MG63 (cell line): ENCODE data around the gene MARCHF2. TPM values are rescaled to one million over a fixed set of nuclear protein-coding genes. Genes with fewer than 3 reads are reported as not detected.

Experiments used
- DNase-seq: peaks from one replicate; pipeline ENCODE4 v3.0.0-alpha.2; 2020
- H3K27me3 ChIP-seq: fragments of 250-450 bp; sonication (Bioruptor Pico); 2 replicates; pipeline ENCODE4 v1.5.1; 2020; ENCODE audit warnings: mild to moderate bottlenecking, moderate library complexity
- H3K36me3 ChIP-seq: fragments of 250-450 bp; sonication (Bioruptor Pico); 2 replicates; pipeline ENCODE4 v1.5.1; 2020; ENCODE audit warnings: mild to moderate bottlenecking, moderate library complexity
- H3K4me3 ChIP-seq: fragments of 250-450 bp; sonication (Bioruptor Pico); 2 replicates; pipeline ENCODE4 v1.5.1; 2020; ENCODE audit warnings: mild to moderate bottlenecking, moderate library complexity
- H3K9me3 ChIP-seq: fragments of 250-450 bp; sonication (Bioruptor Pico); 2 replicates; pipeline ENCODE4 v1.5.1; 2020; ENCODE audit warnings: mild to moderate bottlenecking, moderate library complexity
- total RNA-seq: library from RNA; depleted of rRNA; stranded (reverse); fragments of >200 nt; shearing (Covaris generic); gene quantifications from 2 replicates; pipeline ENCODE4 v1.2.3, GENCODE V29; 2014; ENCODE audit warnings: low replicate concordance; rRNA removed

MARCHF2 gene
- total RNA-seq, 1 experiment from 2014 or later = 89.4 TPM

GRCh38 chr19:8476524-8476923 lies 63.4 kb downstream of the MARCHF2 start:
- H3K4me3 ChIP-seq = no peak overlapping the region
- no peaks in the 10 kb centered on the region; the same call in 1 of the 2 replicates for H3K27me3 ChIP-seq
- peaks cover 83% of the 10 kb centered on the region for H3K36me3 ChIP-seq
- no peak for DNase-seq
- H3K9me3 ChIP-seq = no peaks in the 10 kb centered on the region

DNA sequence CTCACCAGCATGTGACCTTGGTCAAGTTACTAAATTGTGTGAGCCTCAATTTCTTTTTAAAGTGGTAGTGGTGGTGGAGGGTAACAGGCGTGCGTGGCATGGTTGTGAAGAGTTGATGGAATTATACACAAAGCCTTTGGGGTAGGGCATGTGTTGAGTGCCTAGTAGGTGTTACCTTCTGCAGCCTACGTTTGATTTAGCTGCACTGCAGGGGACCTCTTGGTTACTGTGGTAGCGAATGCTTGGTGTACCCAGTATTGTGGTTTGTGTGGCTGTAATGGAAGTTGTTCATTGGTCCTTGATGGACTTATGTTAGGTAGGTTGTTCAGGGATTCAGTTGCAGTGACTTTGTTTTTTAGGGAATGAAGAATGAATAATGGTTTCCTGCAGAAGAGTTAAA lies 64.8 kb downstream of the MARCHF2 start:
- Histone ChIP-seq H3K4me3 (no peak overlapping the region), H3K27me3 (no peaks in the 10 kb centered on the region), H3K36me3 (peaks cover 81% of the 10 kb centered on the region), H3K9me3 (no peaks in the 10 kb centered on the region)
- no peak for DNase-seq

GRCh38 chr19:8478598-8478997 lies 65.5 kb downstream of the MARCHF2 start:
- Histone ChIP-seq H3K27me3 (no peaks in the 10 kb centered on the region), H3K4me3 (no peak overlapping the region), H3K36me3 (peaks cover 81% of the 10 kb centered on the region), H3K9me3 (no peaks in the 10 kb centered on the region)
- DNase-seq = no peak

DNA sequence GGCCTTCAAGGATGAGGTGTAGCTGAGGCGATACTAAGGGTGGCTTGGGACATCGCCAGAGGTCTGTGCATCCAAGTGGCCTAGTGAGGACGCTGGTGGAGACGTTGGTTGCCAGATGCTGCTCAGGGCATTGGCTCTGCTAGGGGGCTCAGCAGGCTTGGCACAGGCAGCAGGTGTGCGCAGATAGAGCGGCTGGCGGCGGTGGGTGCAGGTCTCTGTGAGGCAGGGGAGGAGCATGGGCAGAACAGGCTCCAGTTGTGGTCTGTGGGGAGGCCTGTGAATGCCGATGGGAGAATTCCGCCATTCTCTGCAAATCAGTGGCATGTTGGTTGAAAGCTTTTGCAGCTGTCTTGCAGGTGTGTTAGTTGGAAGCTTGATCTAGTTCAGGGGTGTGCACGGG lies 68.1 kb downstream of the MARCHF2 start:
- Histone ChIP-seq H3K27me3 (no peaks in the 10 kb centered on the region), H3K9me3 (no peaks in the 10 kb centered on the region), H3K36me3 (peaks cover 83% of the 10 kb centered on the region), H3K4me3 (no peak overlapping the region)
- DNase-seq = no peak

DNA sequence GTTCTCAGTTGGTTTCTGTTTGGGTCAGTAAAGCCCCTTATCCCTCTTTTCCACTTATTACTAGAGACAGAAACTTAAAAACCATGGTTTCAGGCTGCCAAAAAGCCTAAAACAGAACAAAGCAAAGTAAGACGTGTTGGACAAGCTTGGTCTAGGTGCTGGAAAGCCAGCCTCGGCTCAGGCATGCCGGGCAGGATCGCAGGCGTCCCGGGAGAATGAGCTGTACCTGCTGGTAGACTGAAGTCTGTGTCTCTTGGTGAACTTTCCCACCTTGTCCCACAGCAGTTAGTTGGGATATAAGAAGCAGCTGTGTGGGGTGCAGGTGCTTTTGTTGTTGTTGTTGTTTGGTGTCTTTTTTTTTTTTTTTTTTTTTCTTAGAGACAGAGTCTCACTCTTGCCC lies 68.5 kb downstream of the MARCHF2 start:
- DNase-seq = no peak
- Histone ChIP-seq H3K9me3 (no peaks in the 10 kb centered on the region), H3K27me3 (no peaks in the 10 kb centered on the region), H3K36me3 (peaks cover 83% of the 10 kb centered on the region), H3K4me3 (no peak overlapping the region)

DNA sequence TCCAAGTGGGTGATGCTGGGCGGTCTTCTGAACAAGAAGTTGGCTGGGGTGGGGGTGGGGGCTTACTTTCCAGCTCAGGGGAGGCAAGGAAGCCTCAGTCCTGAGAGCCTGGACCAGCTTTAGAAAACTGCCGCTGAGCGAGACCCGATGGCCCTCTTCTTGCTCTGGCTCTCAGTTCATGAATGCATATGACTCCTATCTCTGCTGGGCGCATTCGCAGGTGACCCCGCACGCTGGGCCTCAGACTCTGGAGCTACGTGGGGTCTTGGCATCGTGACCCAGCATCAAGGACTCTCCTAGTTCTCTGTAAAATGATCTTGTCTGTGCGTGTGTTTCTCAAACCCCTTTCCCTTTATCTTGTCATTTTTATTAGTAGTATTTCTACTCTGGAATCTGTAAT lies 69.6 kb downstream of the MARCHF2 start:
- Histone ChIP-seq H3K4me3 (no peak overlapping the region), H3K36me3 (peaks cover 86% of the 10 kb centered on the region), H3K27me3 (no peaks in the 10 kb centered on the region), H3K9me3 (no peaks in the 10 kb centered on the region)
- no peak for DNase-seq

DNA sequence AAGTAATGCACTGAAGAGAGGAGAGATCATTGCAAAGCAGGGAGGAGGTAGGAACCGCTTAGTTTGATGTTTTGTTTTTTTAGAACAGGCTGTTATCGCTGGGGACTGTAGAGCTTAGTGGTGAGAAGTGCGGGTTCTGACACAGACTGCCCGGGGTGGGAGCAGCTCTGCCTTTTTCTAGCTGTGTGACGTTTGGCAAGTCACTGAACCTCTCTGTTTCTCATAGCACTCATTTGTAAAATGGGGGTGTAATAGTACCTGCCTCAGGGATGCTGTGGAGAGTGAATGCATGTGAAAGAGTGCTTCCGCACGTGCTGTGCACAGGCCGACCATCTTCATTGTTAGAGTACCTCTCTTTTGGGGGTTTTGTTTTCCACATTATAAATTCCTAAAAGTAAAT lies 70.1 kb downstream of the MARCHF2 start:
- Histone ChIP-seq H3K9me3 (no peaks in the 10 kb centered on the region), H3K27me3 (no peaks in the 10 kb centered on the region), H3K36me3 (peaks cover 86% of the 10 kb centered on the region), H3K4me3 (no peak overlapping the region)
- no peak for DNase-seq

DNA sequence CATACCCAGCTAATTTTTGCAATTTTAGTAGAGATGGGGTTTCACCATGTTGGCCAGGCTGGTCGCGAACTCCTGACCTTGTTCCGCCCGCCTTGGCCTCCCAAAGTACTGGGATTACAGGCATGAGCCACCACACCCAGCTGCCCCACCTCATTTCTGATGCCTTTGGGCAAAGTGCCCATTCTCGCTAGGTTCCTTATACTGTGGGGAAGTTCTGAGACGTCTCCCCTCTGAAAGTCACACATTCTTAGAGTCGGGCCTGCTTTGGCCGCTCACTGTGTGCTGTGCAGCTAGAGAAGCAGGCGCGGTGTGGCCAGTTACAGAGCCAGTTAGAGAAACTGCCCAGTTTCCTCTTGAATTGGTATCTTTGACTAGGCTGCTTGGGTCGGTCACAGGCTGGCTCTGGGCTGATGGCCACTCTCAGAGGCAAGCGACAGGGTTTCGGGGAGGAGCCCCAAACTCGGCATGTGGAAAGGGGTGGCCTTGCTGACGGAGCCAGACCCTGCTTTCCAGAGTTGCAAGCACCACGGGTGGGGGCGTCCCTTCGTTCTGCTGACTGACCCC lies 71.3 kb downstream of the MARCHF2 start:
- no peak overlapping the region for H3K4me3 ChIP-seq
- no peaks in the 10 kb centered on the region for H3K27me3 ChIP-seq
- no peak for DNase-seq
- H3K9me3 ChIP-seq = no peaks in the 10 kb centered on the region
- peaks cover 83% of the 10 kb centered on the region for H3K36me3 ChIP-seq

GRCh38 chr19:8485561-8486371 lies 72.7 kb downstream of the MARCHF2 start:
- Histone ChIP-seq H3K4me3 (no peak overlapping the region), H3K36me3 (peaks cover 93% of the 10 kb centered on the region)
- no peak for DNase-seq

DNA sequence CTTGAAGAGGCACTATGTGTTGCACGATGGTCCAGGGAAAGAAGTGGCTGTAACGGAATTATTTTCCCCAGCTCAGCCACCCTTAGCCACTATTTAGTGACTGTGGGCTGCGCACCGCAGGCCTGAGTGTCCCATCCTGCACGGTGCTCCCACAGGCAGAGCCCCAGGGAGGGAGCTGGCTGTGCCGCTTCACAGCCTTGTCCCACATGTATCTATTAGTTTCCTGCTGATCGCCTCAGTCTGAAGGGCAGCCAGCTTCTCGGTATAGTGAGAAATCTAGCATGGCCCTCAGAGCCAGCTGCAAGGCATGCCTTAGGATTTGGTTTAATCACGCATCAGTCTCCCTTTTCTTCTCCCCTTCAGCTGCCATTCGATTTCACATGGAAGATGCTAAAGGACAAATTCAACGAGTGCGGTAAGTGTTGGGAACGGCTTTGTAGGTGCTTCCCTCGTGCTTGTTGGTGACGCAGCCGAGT lies 73.6 kb downstream of the MARCHF2 start:
- DNase-seq = no peak
- Histone ChIP-seq H3K9me3 (no peaks in the 10 kb centered on the region), H3K36me3 (peaks cover 83% of the 10 kb centered on the region), H3K4me3 (no peak overlapping the region), H3K27me3 (no peaks in the 10 kb centered on the region)

More at GRCh38 chr19:8485561-8486371, 72.7 kb downstream of the MARCHF2 start:
- H3K27me3 ChIP-seq = no peaks in the 10 kb centered on the region
- no peaks in the 10 kb centered on the region for H3K9me3 ChIP-seq

- peaks cover 79% of the 10 kb centered on the region for H3K36me3 ChIP-seq
These were observed 74.2 kb downstream of the MARCHF2 start for GRCh38 chr19:8487137-8487851.

GRCh38 chr19:8488365-8488764 lies 75.3 kb downstream of the MARCHF2 start:
- Histone ChIP-seq H3K9me3 (no peaks in the 10 kb centered on the region), H3K4me3 (no peak overlapping the region), H3K27me3 (no peaks in the 10 kb centered on the region), H3K36me3 (peaks cover 69% of the 10 kb centered on the region)
- DNase-seq = no peak

More at GRCh38 chr19:8487137-8487851, 74.2 kb downstream of the MARCHF2 start:
- DNase-seq = no peak
- H3K9me3 ChIP-seq = no peaks in the 10 kb centered on the region
- no peaks in the 10 kb centered on the region for H3K27me3 ChIP-seq
- no peak overlapping the region for H3K4me3 ChIP-seq

Other genes starting within 250 kb of the MARCHF2 start
- gene CERS4, start 203.9 kb upstream of the MARCHF2 start, total RNA-seq = 9.9 and 20.3 TPM in 2 replicates
- gene CD320, start 104.9 kb upstream of the MARCHF2 start, total RNA-seq = 99.8 and 129 TPM in 2 replicates
- 10.3 and 40.1 TPM in 2 replicates for gene NDUFA7, start 91.9 kb upstream of the MARCHF2 start, total RNA-seq
- gene RPS28, start 91.8 kb upstream of the MARCHF2 start, total RNA-seq = 1,599 and 3,607 TPM in 2 replicates
- 0.20 TPM in 1 of 2 replicates, not detected in the other for gene KANK3, start 70.0 kb upstream of the MARCHF2 start, total RNA-seq
- 46.7 and 64.6 TPM in 2 replicates for gene ANGPTL4, start 49.1 kb upstream of the MARCHF2 start, total RNA-seq
- gene RAB11B, start 22.9 kb upstream of the MARCHF2 start, total RNA-seq = 17.0 and 39.8 TPM in 2 replicates
- 95.3 and 126 TPM in 2 replicates for gene HNRNPM, start 31.7 kb downstream of the MARCHF2 start, total RNA-seq
- not detected in 2 replicates for gene PRAM1, start 89.3 kb downstream of the MARCHF2 start, total RNA-seq
- gene ZNF414, start 100.9 kb downstream of the MARCHF2 start, total RNA-seq = 0.86 and 2.0 TPM in 2 replicates
- not detected in 2 replicates for gene MYO1F, start 164.1 kb downstream of the MARCHF2 start, total RNA-seq
- gene ADAMTS10, start 197.4 kb downstream of the MARCHF2 start, total RNA-seq = 4.7 and 17.0 TPM in 2 replicates
- not detected in 2 replicates for gene NFILZ, start 217.3 kb downstream of the MARCHF2 start, total RNA-seq